BE2C (cell line): ENCODE results near the gene RALY.

Experiments used
- DNase-seq: peaks from one replicate; pipeline ENCODE4 v3.0.0-alpha.2; 2020
- H3K27me3 ChIP-seq: fragments of 250-450 bp; sonication (Bioruptor Pico); 2 replicates; pipeline ENCODE4 v1.5.1; 2020; ENCODE audit warnings: mild to moderate bottlenecking
- H3K36me3 ChIP-seq: fragments of 250-450 bp; sonication (Bioruptor Pico); 2 replicates; pipeline ENCODE4 v1.5.1; 2020; ENCODE audit warnings: mild to moderate bottlenecking
- H3K4me1 ChIP-seq: fragments of 250-450 bp; sonication (Bioruptor Pico); 2 replicates; pipeline ENCODE4 v1.5.1; 2020
- H3K4me3 ChIP-seq: 2 replicates; pipeline ENCODE4 v1.5.1; 2011; ENCODE audit warnings: low read depth, low read length
- H3K9me3 ChIP-seq: fragments of 250-450 bp; sonication (Bioruptor Pico); 2 replicates; pipeline ENCODE4 v1.5.1; 2020
- TF ChIP-seq, protein P1 (sequence below): IDR thresholded peaks from 2 replicates; pipeline ENCODE4 v1.5.1; 2012; ENCODE audit warnings: mild to moderate bottlenecking, low read depth, low read length

Gene RALY

DNA sequence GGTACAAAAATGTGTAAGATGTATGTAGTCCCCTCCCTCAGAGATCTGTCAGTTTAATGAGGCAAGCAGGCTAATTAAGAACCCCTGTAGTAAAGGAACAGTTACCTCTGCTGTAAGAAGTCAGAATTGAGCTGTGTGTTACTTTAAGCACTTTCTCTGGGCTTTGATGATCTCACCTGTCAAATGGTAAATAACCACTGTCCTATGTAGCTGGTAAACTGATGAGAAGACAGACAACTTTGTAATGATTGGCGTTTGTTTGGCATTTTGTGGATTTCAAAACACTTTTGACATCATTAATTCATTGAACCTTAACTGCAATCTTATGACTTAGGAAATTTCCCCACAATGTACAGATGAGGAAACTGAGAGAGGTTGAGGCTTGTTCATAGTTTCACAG, 55.7 kb downstream of the RALY start:
- Histone ChIP-seq H3K9me3 (no peaks in the 10 kb centered on the region), H3K36me3 (no peaks in the 10 kb centered on the region; the same call in 1 of the 2 replicates), H3K4me1 (peaks cover 17% of the 10 kb centered on the region), H3K27me3 (no peaks in the 10 kb centered on the region), H3K4me3 (no peak overlapping the region)
- DNase-seq = no peak
- TF ChIP-seq, protein P1, sequence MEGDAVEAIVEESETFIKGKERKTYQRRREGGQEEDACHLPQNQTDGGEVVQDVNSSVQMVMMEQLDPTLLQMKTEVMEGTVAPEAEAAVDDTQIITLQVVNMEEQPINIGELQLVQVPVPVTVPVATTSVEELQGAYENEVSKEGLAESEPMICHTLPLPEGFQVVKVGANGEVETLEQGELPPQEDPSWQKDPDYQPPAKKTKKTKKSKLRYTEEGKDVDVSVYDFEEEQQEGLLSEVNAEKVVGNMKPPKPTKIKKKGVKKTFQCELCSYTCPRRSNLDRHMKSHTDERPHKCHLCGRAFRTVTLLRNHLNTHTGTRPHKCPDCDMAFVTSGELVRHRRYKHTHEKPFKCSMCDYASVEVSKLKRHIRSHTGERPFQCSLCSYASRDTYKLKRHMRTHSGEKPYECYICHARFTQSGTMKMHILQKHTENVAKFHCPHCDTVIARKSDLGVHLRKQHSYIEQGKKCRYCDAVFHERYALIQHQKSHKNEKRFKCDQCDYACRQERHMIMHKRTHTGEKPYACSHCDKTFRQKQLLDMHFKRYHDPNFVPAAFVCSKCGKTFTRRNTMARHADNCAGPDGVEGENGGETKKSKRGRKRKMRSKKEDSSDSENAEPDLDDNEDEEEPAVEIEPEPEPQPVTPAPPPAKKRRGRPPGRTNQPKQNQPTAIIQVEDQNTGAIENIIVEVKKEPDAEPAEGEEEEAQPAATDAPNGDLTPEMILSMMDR = no peak

DNA sequence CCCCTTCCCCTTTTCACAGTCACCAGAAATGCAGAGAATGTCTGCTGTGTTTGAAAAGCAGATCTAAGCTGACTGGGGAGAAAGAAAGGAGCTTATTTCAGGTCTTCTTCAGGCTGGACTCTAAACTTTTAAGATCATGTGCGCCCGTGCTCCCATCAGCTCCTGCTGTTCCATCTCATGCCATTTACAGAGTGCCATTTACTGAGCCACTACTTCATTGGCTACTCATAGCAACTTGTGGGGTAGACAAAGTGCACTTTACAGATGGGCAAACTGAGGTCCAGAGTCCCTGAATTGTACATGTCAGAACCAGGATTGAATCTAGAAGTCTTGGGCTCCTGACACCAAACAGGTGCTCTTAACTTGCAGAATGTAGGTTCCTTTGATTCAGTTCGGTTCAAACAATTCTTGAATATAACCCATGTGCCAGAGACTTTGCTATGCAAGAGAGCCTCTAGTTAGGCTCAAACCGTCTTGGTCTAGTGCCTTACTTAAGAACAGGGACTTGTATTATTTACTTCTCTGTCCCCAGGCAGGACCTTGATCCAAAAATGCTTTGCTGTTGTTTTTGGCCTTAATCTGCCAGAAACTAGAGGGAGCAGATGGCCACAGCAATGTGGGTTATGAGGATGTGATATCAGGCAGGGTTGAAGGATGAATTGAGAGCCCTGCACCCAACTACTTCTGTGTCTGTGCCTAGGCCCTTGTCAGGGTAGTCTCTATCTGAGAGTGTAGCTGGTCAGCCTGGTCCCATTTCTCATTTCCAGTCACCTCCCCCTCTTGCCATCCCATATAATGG, 56.4 kb downstream of the RALY start:
- H3K27me3 ChIP-seq = no peaks in the 10 kb centered on the region
- no peak overlapping the region for H3K4me3 ChIP-seq
- no peaks in the 10 kb centered on the region; the same call in 1 of the 2 replicates for H3K36me3 ChIP-seq
- no peak for DNase-seq
- no peaks in the 10 kb centered on the region for H3K9me3 ChIP-seq
- TF ChIP-seq, protein P1 = no peak
- H3K4me1 ChIP-seq = peaks cover 10% of the 10 kb centered on the region

DNA sequence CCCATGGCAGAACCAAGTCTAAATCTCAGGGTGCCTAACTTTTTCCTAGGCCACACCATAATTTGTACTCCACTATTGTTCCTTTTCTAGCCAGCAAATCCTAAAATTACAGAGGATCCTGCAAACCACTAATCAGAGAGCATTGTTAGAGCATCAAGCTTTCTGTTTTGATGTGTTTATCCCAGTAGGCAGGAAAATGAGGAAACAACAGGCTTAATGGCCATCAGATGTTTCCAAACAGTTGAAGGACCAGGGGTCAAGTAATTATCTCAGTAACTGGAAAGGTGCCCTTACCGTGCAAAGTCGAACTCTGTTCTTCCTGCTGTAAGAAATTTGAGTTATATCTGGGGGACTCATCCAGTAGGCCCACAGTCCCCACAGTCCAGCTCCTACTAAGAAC, 58.7 kb downstream of the RALY start:
- Histone ChIP-seq H3K36me3 (no peaks in the 10 kb centered on the region; the same call in 1 of the 2 replicates), H3K4me1 (peaks cover 3% of the 10 kb centered on the region), H3K4me3 (no peak overlapping the region), H3K27me3 (no peaks in the 10 kb centered on the region), H3K9me3 (no peaks in the 10 kb centered on the region)
- DNase-seq = no peak
- TF ChIP-seq, protein P1 = no peak

DNA sequence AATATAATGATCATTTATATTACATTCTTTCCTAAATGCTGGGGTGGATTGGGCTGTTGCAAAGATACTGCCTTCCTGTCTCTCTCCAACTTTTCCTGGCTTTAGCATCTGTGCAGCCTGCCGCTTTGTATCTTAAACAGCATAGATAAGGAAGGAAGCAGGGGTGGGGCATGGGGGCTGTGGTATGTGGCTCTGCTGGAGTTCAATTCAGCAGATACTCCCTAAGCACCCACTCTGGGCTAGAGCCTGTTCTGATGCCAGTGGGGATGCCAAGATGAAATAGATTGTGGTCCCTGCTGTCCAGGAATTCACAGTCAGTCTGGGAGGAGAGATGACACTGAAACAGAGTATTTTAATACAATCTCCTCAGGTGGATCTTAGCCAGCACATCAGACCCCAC, 61.6 kb downstream of the RALY start:
- TF ChIP-seq, protein P1 = no peak
- H3K4me1 ChIP-seq = peaks cover 5% of the 10 kb centered on the region
- no peaks in the 10 kb centered on the region; the same call in 1 of the 2 replicates for H3K36me3 ChIP-seq
- H3K4me3 ChIP-seq = no peak overlapping the region
- peak; percentile 53 for DNase-seq
- no peaks in the 10 kb centered on the region for H3K9me3 ChIP-seq
- no peaks in the 10 kb centered on the region for H3K27me3 ChIP-seq

DNA sequence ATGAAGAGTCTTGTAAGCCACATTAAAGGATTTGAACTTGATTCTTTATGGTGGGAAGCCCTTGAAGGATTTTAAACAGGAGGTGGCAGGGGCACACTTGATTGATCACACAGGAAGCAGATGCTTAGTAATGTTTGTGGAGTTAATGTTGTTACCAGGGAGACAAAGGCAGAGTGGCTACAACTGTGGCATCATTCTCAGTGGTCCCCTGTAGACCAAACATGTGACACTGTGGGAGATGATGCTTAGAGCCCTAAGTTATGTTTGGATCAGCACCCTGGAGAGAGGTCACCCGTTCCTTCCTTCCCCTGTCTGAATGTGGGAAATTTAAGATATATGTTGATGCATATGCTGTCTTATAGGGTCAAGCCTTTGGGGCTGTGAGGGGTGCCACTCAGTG, 65.1 kb downstream of the RALY start:
- Histone ChIP-seq H3K36me3 (no peaks in the 10 kb centered on the region; the same call in 1 of the 2 replicates), H3K4me3 (no peak overlapping the region), H3K4me1 (peaks cover 27% of the 10 kb centered on the region), H3K9me3 (no peaks in the 10 kb centered on the region), H3K27me3 (no peaks in the 10 kb centered on the region)
- TF ChIP-seq, protein P1 = no peak
- no peak for DNase-seq

DNA sequence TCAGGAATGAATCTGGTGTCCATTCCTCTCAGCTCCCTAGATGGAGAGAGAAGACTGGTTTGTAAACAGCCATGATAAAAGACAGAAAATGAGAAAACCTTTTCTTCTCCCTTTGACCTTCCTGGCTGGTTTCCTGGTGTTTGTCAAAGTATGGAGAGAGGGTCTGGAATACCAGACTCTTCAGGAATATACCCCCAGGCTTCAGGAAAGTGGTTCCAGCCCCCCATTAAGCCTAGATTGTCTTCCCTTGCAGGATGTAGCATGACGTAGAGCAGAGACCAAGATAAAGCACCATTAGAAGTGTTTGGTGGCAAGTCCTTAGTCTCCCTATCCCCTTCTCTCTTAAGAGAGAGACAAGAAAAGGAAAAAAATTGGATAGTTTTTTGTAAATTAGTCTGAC, 67.3 kb downstream of the RALY start:
- Histone ChIP-seq H3K4me1 (peaks cover 44% of the 10 kb centered on the region), H3K9me3 (no peaks in the 10 kb centered on the region), H3K36me3 (no peaks in the 10 kb centered on the region), H3K4me3 (no peak overlapping the region), H3K27me3 (no peaks in the 10 kb centered on the region)
- DNase-seq = peak; percentile 55
- TF ChIP-seq, protein P1 = no peak
